Measurements from ENCODE around the gene SGPL1.

- TF ChIP-seq TAF1 (IDR thresholded peaks at IDR 0.05; ENCODE audit: low read depth, low read length) (no peak), POLR2A (IDR thresholded peaks at IDR 0.05; ENCODE audit: low read depth, low read length) (no peak), POLR2AphosphoS5 (IDR thresholded peaks at IDR 0.05; ENCODE audit: low read depth, low read length) (no peak), SPI1 (IDR thresholded peaks at IDR 0.05; ENCODE audit: low read depth, low read length) (no peak), POU2F2 (IDR thresholded peaks at IDR 0.05; ENCODE audit: low read depth, low read length) (no peak), PAX5 (IDR thresholded peaks at IDR 0.05; ENCODE audit: insufficient read depth, low read length, severe bottlenecking) (no peak)
Observed at GRCh38 chr10:70784016-70784415, 31.7 kb upstream of the SGPL1 start.

All from GM12891 (cell line).